DND-41 (cell line): Measurements from ENCODE around the gene ADAMTS3.

Experiments
- ATAC-seq: fragments of 200-7000 bp; cut with Tn5 transposase; 3 replicates; pipeline ENCODE4 v1.9.1; 2021; ENCODE audit warnings: low read depth; ENCODE audit not compliant: insufficient read depth
- DNase-seq: peaks from one replicate; pipeline ENCODE4 v3.0.0-alpha.2; 2020
- H2AFZ ChIP-seq: 2 replicates; pipeline ENCODE4 v1.6.0; 2012; ENCODE audit warnings: low read depth, low read length
- H3K27ac ChIP-seq: 2 replicates; pipeline ENCODE4 v1.5.1; 2012; ENCODE audit warnings: low read length, inconsistent platforms
- H3K27me3 ChIP-seq: fragments of 200-600 bp; sonication (generic); 2 replicates; pipeline ENCODE4 v1.6.0; 2012; ENCODE audit warnings: low read length, mild to moderate bottlenecking, inconsistent platforms; ENCODE audit not compliant: insufficient read depth, poor library complexity
- H3K36me3 ChIP-seq: 2 replicates; pipeline ENCODE4 v1.5.1; 2012; ENCODE audit warnings: low read length, inconsistent platforms; ENCODE audit not compliant: insufficient read depth
- H3K4me1 ChIP-seq: 2 replicates; pipeline ENCODE4 v1.5.1; 2012; ENCODE audit warnings: mild to moderate bottlenecking, low read length; ENCODE audit not compliant: insufficient read depth
- H3K4me2 ChIP-seq: 2 replicates; pipeline ENCODE4 v1.6.0; 2012; ENCODE audit warnings: mild to moderate bottlenecking, moderate library complexity, low read length, inconsistent platforms; ENCODE audit not compliant: insufficient read depth
- H3K4me3 ChIP-seq, 2 experiments: fragments of 200-600 bp in 1 of 2; shearing (Covaris generic) in 1 of 2; 2 replicates each; pipeline ENCODE4 v1.5.1; 2012 to 2016; ENCODE audit warnings: inconsistent platforms in 2 of 2, low read length in 2 of 2, mild to moderate bottlenecking in 2 of 2, low read depth in 1 of 2, moderate library complexity in 1 of 2
- H3K79me2 ChIP-seq: 2 replicates; pipeline ENCODE4 v1.6.0; 2012; ENCODE audit warnings: low read length, inconsistent platforms; ENCODE audit not compliant: insufficient read depth
- H3K9ac ChIP-seq: 2 replicates; pipeline ENCODE4 v1.6.0; 2012; ENCODE audit warnings: low read depth, mild to moderate bottlenecking, inconsistent platforms, low read length, moderate library complexity
- H3K9me3 ChIP-seq: 2 replicates; pipeline ENCODE4 v1.5.1; 2012; ENCODE audit warnings: low read length, moderate library complexity, mild to moderate bottlenecking, inconsistent platforms; ENCODE audit not compliant: insufficient read depth, severe bottlenecking
- H4K20me1 ChIP-seq: 2 replicates; pipeline ENCODE4 v1.6.0; 2012; ENCODE audit warnings: low read length; ENCODE audit not compliant: insufficient read depth
- CTCF ChIP-seq: IDR thresholded peaks from 2 replicates; pipeline ENCODE4 v1.5.1; 2012; ENCODE audit warnings: borderline replicate concordance, low read length, moderate library complexity, mild to moderate bottlenecking; ENCODE audit not compliant: poor library complexity, severe bottlenecking; ENCODE audit errors: extremely low read depth
- EZH2 ChIP-seq: IDR thresholded peaks from 3 replicates; pipeline ENCODE4 v1.6.1; 2012; ENCODE audit warnings: borderline replicate concordance, low read depth, mild to moderate bottlenecking, moderate library complexity, low read length, inconsistent platforms; ENCODE audit not compliant: severe bottlenecking

Gene ADAMTS3

GRCh38 chr4:72557021-72557420 is 12.0 kb downstream of the ADAMTS3 start:
- H3K4me2 ChIP-seq, result no peak overlapping the region
- no peaks in the 10 kb centered on the region for H4K20me1 ChIP-seq
- H3K9me3 ChIP-seq, result no peaks in the 10 kb centered on the region
- ATAC-seq, result no peak
- no peaks in the 10 kb centered on the region for H3K79me2 ChIP-seq
- no peak overlapping the region for H2AFZ ChIP-seq
- H3K4me3 ChIP-seq, result no peak overlapping the region
- H3K9ac ChIP-seq, result no peak overlapping the region
- H3K4me1 ChIP-seq, result no peaks in the 10 kb centered on the region
- H3K27me3 ChIP-seq, result no peaks in the 10 kb centered on the region
- TF ChIP-seq EZH2 (no peak), CTCF (no peak)
- H3K36me3 ChIP-seq, result no peaks in the 10 kb centered on the region
- H3K27ac ChIP-seq, result no peak overlapping the region
- no peak for DNase-seq

- H3K9me3 ChIP-seq, result no peaks in the 10 kb centered on the region
- ATAC-seq (no peak), DNase-seq (no peak)
- H4K20me1 ChIP-seq, result no peaks in the 10 kb centered on the region
- H3K27me3 ChIP-seq, result no peaks in the 10 kb centered on the region
- H3K4me2 ChIP-seq, result no peak overlapping the region
- H3K27ac ChIP-seq, result no peak overlapping the region
- TF ChIP-seq CTCF (no peak), EZH2 (no peak)
- no peaks in the 10 kb centered on the region for H3K36me3 ChIP-seq
- H3K4me3 ChIP-seq, result no peak overlapping the region
- no peaks in the 10 kb centered on the region for H3K4me1 ChIP-seq
- no peaks in the 10 kb centered on the region for H3K79me2 ChIP-seq
- H2AFZ ChIP-seq, result no peak overlapping the region
- H3K9ac ChIP-seq, result no peak overlapping the region
These were observed 13.6 kb downstream of the ADAMTS3 start for GRCh38 chr4:72555377-72555831.

GRCh38 chr4:72553540-72554337 is 15.3 kb downstream of the ADAMTS3 start:
- no peaks in the 10 kb centered on the region for H3K4me1 ChIP-seq
- H3K4me2 ChIP-seq, result no peak overlapping the region
- H3K4me3 ChIP-seq, result no peak overlapping the region
- no peak overlapping the region for H2AFZ ChIP-seq
- no peaks in the 10 kb centered on the region for H3K9me3 ChIP-seq
- DNase-seq (no peak), ATAC-seq (no peak)
- H3K27ac ChIP-seq, result no peak overlapping the region
- H3K36me3 ChIP-seq, result no peaks in the 10 kb centered on the region
- H4K20me1 ChIP-seq, result no peaks in the 10 kb centered on the region
- TF ChIP-seq CTCF (no peak), EZH2 (no peak)
- no peak overlapping the region for H3K9ac ChIP-seq
- no peaks in the 10 kb centered on the region for H3K79me2 ChIP-seq
- no peaks in the 10 kb centered on the region for H3K27me3 ChIP-seq
